Caco-2 (cell line): ENCODE results near the gene OR56B1. TPM values are rescaled to one million over a fixed set of nuclear protein-coding genes. Genes with fewer than 3 reads are reported as not detected.

Source experiments
- BruUV-seq: library from RNA; stranded (reverse); fragments of 400-500 nt; replicated peaks from 2 replicates; lab custom pipeline; 2021; lab: Mats Ljungman, UMichigan
- CTCF ChIA-PET: fragments of 300-600 bp; sonication (Branson Sonifier 250); formaldehyde crosslinking; loops from one replicate; lab custom pipeline; 2022; ENCODE audit warnings: antibody characterized with exemption; lab: Charles Lee
- POLR2A ChIA-PET: fragments of 300-600 bp; sonication (Branson Sonifier 250); formaldehyde crosslinking; loops from one replicate; lab custom pipeline; 2022; ENCODE audit warnings: antibody characterized with exemption; lab: Charles Lee
- DNase-seq, 2 experiments: peaks; one replicate each; pipeline versions ENCODE4 v3.0.0 to v3.0.0-alpha.2; 2020 to 2022
- H3K27me3 ChIP-seq: replicated peaks from 2 replicates; pipeline ENCODE4 v1.6.0; 2011; ENCODE audit warnings: low read length; ENCODE audit not compliant: control insufficient read depth, insufficient read depth
- H3K36me3 ChIP-seq: 2 replicates; pipeline ENCODE4 v1.5.1; 2011; ENCODE audit warnings: low read length; ENCODE audit not compliant: control insufficient read depth, insufficient read depth
- H3K4me1 ChIP-seq: fragments of 250-450 bp; sonication (Bioruptor Pico); 2 replicates; pipeline ENCODE4 v1.5.1; 2020; ENCODE audit warnings: mild to moderate bottlenecking
- H3K4me3 ChIP-seq: 2 replicates; pipeline ENCODE4 v1.5.1; 2011; ENCODE audit warnings: low read depth, mild to moderate bottlenecking, control low read depth, low read length
- H3K9me3 ChIP-seq: fragments of 250-450 bp; sonication (Bioruptor Pico); 2 replicates; pipeline ENCODE4 v1.5.1; 2020; ENCODE audit warnings: mild to moderate bottlenecking, moderate library complexity
- H3K27ac Mint-ChIP-seq: one replicate; pipeline ENCODE4 v1.8.0; 2022; ENCODE audit warnings: mixed read lengths; ENCODE audit not compliant: unreplicated experiment
- H3K27me3 Mint-ChIP-seq: one replicate; pipeline ENCODE4 v1.8.0; 2022; ENCODE audit warnings: mixed read lengths; ENCODE audit not compliant: insufficient read depth, unreplicated experiment
- H3K36me3 Mint-ChIP-seq: one replicate; pipeline ENCODE4 v1.8.0; 2022; ENCODE audit warnings: mild to moderate bottlenecking, mixed read lengths; ENCODE audit not compliant: insufficient read depth, unreplicated experiment
- H3K4me1 Mint-ChIP-seq: one replicate; pipeline ENCODE4 v1.8.0; 2022; ENCODE audit warnings: low read depth, mixed read lengths; ENCODE audit not compliant: unreplicated experiment
- H3K4me3 Mint-ChIP-seq: one replicate; pipeline ENCODE4 v1.8.0; 2022; ENCODE audit warnings: mild to moderate bottlenecking, moderate library complexity, mixed read lengths; ENCODE audit not compliant: unreplicated experiment
- H3K9me3 Mint-ChIP-seq: one replicate; pipeline ENCODE4 v1.8.0; 2022; ENCODE audit warnings: mixed read lengths; ENCODE audit not compliant: unreplicated experiment
- intact Hi-C: fragments of 100-400 bp; cut with micrococcal nuclease; formaldehyde crosslinking; loops from one replicate; pipeline ENCODE4 v1.10.0; 2022; ENCODE audit not compliant: unreplicated experiment
- total RNA-seq: library from RNA; stranded (reverse); gene quantifications from 2 replicates; pipeline ENCODE4 v1.2.3, GENCODE V29; 2022
- TF ChIP-seq, protein P1 (sequence below), 2 experiments: fragments of 200-600 bp in 1 of 2; IDR thresholded peaks; 1 replicate in 1 of 2; 2 replicates in 1 of 2; pipeline versions ENCODE4 v1.5.1 to v1.8.0; 2011 to 2022; ENCODE audit warnings: antibody characterized with exemption in 1 of 2, control low read depth in 1 of 2, inconsistent platforms in 1 of 2, low read depth in 1 of 2, low read length in 1 of 2, mild to moderate bottlenecking in 1 of 2, moderate library complexity in 1 of 2; ENCODE audit not compliant: insufficient read depth in 1 of 2, severe bottlenecking in 1 of 2, unreplicated experiment in 1 of 2

The OR56B1 gene
- total RNA-seq, 1 experiment from 2014 or later, result not detected

DNA sequence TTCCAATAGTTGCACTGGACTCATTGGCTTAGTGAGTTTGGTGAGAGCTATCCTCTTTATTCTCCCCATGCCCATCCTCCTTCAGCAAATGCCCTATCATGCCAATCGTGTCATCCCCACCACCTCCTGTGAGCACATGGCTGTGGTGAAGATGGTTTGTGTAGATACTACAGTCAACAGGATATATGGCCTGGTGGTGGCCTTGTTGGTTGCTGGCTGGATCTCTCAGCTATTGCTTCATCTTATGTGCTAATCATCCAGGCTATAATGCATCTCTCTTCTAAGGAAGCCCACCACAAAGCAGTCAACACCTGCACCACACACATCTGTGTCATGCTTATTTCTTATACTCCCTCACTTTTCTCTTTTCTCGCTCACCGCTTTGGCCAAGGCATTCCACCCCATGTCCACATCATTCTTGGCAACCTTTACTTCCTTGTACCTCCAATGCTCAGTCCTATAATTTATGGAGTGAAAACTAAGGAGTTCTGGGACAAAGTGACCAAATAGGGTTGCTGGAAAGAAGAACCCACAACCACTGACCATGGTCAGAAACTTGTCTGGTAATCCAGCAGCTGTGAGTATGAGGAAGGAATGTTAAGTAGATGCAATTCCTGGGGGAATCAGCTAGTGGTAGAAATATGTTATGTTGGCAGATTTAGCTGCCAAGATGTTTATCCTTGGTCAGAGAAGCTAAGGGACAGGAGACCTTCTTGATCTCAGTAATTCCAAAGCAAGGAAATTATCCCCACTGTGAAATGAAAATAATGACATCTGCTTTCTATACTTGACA is 16.3 kb upstream of the OR56B1 start:
- POLR2A ChIA-PET, result no interaction called here
- no peak overlapping the region for H3K4me3 Mint-ChIP-seq
- TF ChIP-seq, protein P1, sequence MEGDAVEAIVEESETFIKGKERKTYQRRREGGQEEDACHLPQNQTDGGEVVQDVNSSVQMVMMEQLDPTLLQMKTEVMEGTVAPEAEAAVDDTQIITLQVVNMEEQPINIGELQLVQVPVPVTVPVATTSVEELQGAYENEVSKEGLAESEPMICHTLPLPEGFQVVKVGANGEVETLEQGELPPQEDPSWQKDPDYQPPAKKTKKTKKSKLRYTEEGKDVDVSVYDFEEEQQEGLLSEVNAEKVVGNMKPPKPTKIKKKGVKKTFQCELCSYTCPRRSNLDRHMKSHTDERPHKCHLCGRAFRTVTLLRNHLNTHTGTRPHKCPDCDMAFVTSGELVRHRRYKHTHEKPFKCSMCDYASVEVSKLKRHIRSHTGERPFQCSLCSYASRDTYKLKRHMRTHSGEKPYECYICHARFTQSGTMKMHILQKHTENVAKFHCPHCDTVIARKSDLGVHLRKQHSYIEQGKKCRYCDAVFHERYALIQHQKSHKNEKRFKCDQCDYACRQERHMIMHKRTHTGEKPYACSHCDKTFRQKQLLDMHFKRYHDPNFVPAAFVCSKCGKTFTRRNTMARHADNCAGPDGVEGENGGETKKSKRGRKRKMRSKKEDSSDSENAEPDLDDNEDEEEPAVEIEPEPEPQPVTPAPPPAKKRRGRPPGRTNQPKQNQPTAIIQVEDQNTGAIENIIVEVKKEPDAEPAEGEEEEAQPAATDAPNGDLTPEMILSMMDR (IDR thresholded peaks at IDR 0.05; ENCODE audit: insufficient read depth in 1 of 2, low read depth in 1 of 2, low read length in 1 of 2, severe bottlenecking in 1 of 2, unreplicated experiment in 1 of 2), result no peak
- no peaks in the 10 kb centered on the region for H3K9me3 Mint-ChIP-seq
- no peak for DNase-seq
- no peaks in the 10 kb centered on the region for H3K4me1 ChIP-seq
- H3K36me3 ChIP-seq, result no peaks in the 10 kb centered on the region
- no peaks in the 10 kb centered on the region for H3K27me3 ChIP-seq
- CTCF ChIA-PET, result no interaction called here
- no peaks in the 10 kb centered on the region for H3K4me1 Mint-ChIP-seq
- H3K27me3 Mint-ChIP-seq, result no peaks in the 10 kb centered on the region
- no TSS peak for BruUV-seq
- intact Hi-C loops, result no loop called here
- no peaks in the 10 kb centered on the region for H3K36me3 Mint-ChIP-seq
- no peak overlapping the region for H3K4me3 ChIP-seq
- H3K9me3 ChIP-seq, result no peaks in the 10 kb centered on the region
- no peak overlapping the region for H3K27ac Mint-ChIP-seq

GRCh38 chr11:5722622-5723021 is 13.6 kb upstream of the OR56B1 start:
- Histone ChIP-seq H3K4me1 (no peaks in the 10 kb centered on the region), H3K4me3 (no peak overlapping the region), H3K36me3 (no peaks in the 10 kb centered on the region), H3K27me3 (no peaks in the 10 kb centered on the region), H3K9me3 (no peaks in the 10 kb centered on the region)
- intact Hi-C loops, result no loop called here
- Mint-ChIP-seq H3K9me3 (no peaks in the 10 kb centered on the region), H3K27me3 (peaks cover 3% of the 10 kb centered on the region), H3K36me3 (no peaks in the 10 kb centered on the region), H3K4me3 (no peak overlapping the region), H3K27ac (no peak overlapping the region), H3K4me1 (no peaks in the 10 kb centered on the region)
- POLR2A ChIA-PET, result no interaction called here
- no TSS peak for BruUV-seq
- CTCF ChIA-PET, result no interaction called here
- TF ChIP-seq, protein P1 (IDR thresholded peaks at IDR 0.05; ENCODE audit: insufficient read depth in 1 of 2, low read depth in 1 of 2, low read length in 1 of 2, severe bottlenecking in 1 of 2, unreplicated experiment in 1 of 2), result no peak
- no peak for DNase-seq

- H3K36me3 Mint-ChIP-seq, result no peaks in the 10 kb centered on the region
- no TSS peak for BruUV-seq
- TF ChIP-seq, protein P1 (IDR thresholded peaks at IDR 0.05; ENCODE audit: insufficient read depth in 1 of 2, low read depth in 1 of 2, low read length in 1 of 2, severe bottlenecking in 1 of 2, unreplicated experiment in 1 of 2), result no peak
- intact Hi-C loops, result no loop called here
- H3K4me3 Mint-ChIP-seq, result no peak overlapping the region
- CTCF ChIA-PET, result no interaction called here
- no peaks in the 10 kb centered on the region for H3K9me3 ChIP-seq
- POLR2A ChIA-PET, result no interaction called here
- H3K36me3 ChIP-seq, result no peaks in the 10 kb centered on the region
- H3K27me3 Mint-ChIP-seq, result peaks cover 8% of the 10 kb centered on the region
- no peaks in the 10 kb centered on the region for H3K27me3 ChIP-seq
- no peak overlapping the region for H3K4me3 ChIP-seq
- no peaks in the 10 kb centered on the region for H3K9me3 Mint-ChIP-seq
- no peak overlapping the region for H3K27ac Mint-ChIP-seq
- H3K4me1 ChIP-seq, result no peaks in the 10 kb centered on the region
- no peaks in the 10 kb centered on the region for H3K4me1 Mint-ChIP-seq
- no peak for DNase-seq
These were observed 9.9 kb upstream of the OR56B1 start for GRCh38 chr11:5726351-5726750.
